ENCODE results near the gene KRTAP16-1. TPM values are rescaled to one million over a fixed set of nuclear protein-coding genes. Genes with fewer than 3 reads are reported as not detected.
A peak's percentile ranks its signal among the peaks of the same experiment; 100 is the strongest.

Gene KRTAP16-1
- polyA plus RNA-seq, 1 donor (not counting 4 experiments of a cell fraction or from before 2014, with no cell fraction given), result not detected

- Histone ChIP-seq H3K27me3 (ENCODE audit: control insufficient read depth, extremely low read depth, insufficient read depth, low read length) (no peaks in the 10 kb centered on the region), H3K9me1 (ENCODE audit: control insufficient read depth, extremely low read depth, insufficient read depth, low read length) (no peaks in the 10 kb centered on the region), H4K20me1 (ENCODE audit: control insufficient read depth, extremely low read depth, insufficient read depth, low read length) (no peaks in the 10 kb centered on the region), H3K36me3 (ENCODE audit: control insufficient read depth in 2 of 2, extremely low read depth in 1 of 2, insufficient read depth in 2 of 2, low read length in 2 of 2) (no peaks in the 10 kb centered on the region), H3K4me2 (ENCODE audit: control insufficient read depth, extremely low read depth, insufficient read depth, low read depth, low read length) (no peak overlapping the region), H3K4me1 (ENCODE audit: control insufficient read depth, extremely low read depth, insufficient read depth, low read length) (peaks cover 19% of the 10 kb centered on the region), H3K9ac (ENCODE audit: control insufficient read depth, extremely low read depth, insufficient read depth, low read length) (no peak overlapping the region), H2AFZ (ENCODE audit: control insufficient read depth, low read length) (no peak overlapping the region), H3K9me3 (ENCODE audit: control insufficient read depth, low read depth, low read length) (no peaks in the 10 kb centered on the region), H3K27ac (ENCODE audit: control insufficient read depth, insufficient read depth, low read length) (no peak overlapping the region), H3K4me3 (ENCODE audit: control insufficient read depth in 2 of 3, extremely low read depth in 1 of 3, insufficient read depth in 2 of 3, low read depth in 1 of 3, low read length in 3 of 3) (no peak overlapping the region), H3K79me2 (ENCODE audit: control insufficient read depth, insufficient read depth, low read length) (no peaks in the 10 kb centered on the region)
- no peak for FAIRE-seq
- no peak for TF ChIP-seq EZH2 (IDR thresholded peaks at IDR 0.05; ENCODE audit: low read length)
- TF ChIP-seq, protein P1, sequence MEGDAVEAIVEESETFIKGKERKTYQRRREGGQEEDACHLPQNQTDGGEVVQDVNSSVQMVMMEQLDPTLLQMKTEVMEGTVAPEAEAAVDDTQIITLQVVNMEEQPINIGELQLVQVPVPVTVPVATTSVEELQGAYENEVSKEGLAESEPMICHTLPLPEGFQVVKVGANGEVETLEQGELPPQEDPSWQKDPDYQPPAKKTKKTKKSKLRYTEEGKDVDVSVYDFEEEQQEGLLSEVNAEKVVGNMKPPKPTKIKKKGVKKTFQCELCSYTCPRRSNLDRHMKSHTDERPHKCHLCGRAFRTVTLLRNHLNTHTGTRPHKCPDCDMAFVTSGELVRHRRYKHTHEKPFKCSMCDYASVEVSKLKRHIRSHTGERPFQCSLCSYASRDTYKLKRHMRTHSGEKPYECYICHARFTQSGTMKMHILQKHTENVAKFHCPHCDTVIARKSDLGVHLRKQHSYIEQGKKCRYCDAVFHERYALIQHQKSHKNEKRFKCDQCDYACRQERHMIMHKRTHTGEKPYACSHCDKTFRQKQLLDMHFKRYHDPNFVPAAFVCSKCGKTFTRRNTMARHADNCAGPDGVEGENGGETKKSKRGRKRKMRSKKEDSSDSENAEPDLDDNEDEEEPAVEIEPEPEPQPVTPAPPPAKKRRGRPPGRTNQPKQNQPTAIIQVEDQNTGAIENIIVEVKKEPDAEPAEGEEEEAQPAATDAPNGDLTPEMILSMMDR (optimal IDR thresholded peaks at IDR 0.05 in 1 of 3, IDR thresholded peaks at IDR 0.05 in 1 of 3, conservative IDR thresholded peaks at IDR 0.05 in 1 of 3; ENCODE audit: extremely low read depth in 1 of 3, insufficient read depth in 2 of 3, low read length in 3 of 3), result no peak
- dilution Hi-C loops (cut with MboI; ENCODE audit: extremely low pct_ligation_motif_present, low sequenced_read_pairs), result no loop called here
- no peak for DNase-seq (ENCODE audit: low read depth, low spot score)
These were observed 6.1 kb downstream of the KRTAP16-1 start for GRCh38 chr17:41302981-41303380.

DNA sequence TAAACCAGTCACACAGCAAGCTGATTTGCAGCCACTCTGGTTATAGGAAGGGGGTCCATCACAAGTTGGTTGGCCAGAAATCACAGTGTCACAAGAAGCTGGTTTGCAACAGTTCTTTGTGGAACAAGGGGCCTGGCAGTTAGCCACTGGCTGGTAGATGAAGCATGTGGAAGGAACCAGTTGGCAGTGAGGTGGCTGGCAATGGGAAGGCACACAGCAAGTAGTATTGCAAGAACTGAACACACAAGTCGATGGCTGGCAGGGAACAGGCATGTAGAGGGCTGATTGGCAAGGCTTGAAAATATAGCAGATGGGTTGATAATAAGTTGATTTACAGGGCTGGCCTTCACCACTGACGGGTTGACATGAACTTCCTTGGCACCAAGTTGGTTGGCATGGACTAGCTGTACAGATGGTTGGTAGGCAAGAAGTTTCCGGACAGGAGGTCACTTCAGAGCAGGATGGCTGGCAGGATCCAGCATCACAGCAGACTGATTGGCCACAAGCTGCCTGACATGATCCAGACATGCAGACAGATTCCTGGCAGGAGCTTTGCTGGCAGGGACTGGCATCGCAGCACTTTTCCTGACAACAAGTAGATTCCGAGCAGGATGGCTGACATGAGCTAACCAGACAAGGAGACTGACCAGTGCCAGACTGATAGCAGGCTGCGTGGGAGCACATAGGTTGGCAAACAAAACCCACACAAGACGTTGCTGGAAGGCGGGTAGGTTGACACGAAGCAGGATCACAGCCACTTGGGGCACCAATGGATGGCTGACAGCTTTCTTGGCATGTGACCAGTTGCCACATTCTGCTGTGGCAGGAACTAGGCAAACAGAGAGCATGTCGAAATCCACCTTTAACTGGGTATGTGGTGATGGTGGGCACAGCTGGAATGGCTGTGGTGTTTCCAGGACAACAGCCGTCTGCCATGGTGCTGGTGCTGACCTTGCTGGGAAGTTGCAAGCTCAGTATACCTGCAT is 6.9 kb downstream of the KRTAP16-1 start, which contains the start of gene KRTAP29-1:
KRTAP29-1 (minus strand) TSS at position 936 of the 986 bp plus-strand sequence; CDS start at position 936, 0 bp downstream.
- H3K27ac ChIP-seq (ENCODE audit: control insufficient read depth, insufficient read depth, low read length), result peak within 1 kb of the TSS; percentile 21
- dilution Hi-C loops (cut with MboI; ENCODE audit: extremely low pct_ligation_motif_present, low sequenced_read_pairs), result no loop called here
- peak within 1 kb of the TSS; percentile 66 for H3K4me2 ChIP-seq (ENCODE audit: control insufficient read depth, extremely low read depth, insufficient read depth, low read depth, low read length)
- H3K36me3 ChIP-seq (ENCODE audit: control insufficient read depth in 2 of 2, extremely low read depth in 1 of 2, insufficient read depth in 2 of 2, low read length in 2 of 2), result no peaks in the 10 kb centered on the region
- no peaks in the 10 kb centered on the region for H3K79me2 ChIP-seq (ENCODE audit: control insufficient read depth, insufficient read depth, low read length)
- no peaks in the 10 kb centered on the region for H3K9me3 ChIP-seq (ENCODE audit: control insufficient read depth, low read depth, low read length)
- H3K9ac ChIP-seq (ENCODE audit: control insufficient read depth, extremely low read depth, insufficient read depth, low read length), result no peak within 1 kb of the TSS
- H2AFZ ChIP-seq (ENCODE audit: control insufficient read depth, low read length), result peak within 1 kb of the TSS; percentile 75
- H3K4me3 ChIP-seq (ENCODE audit: control insufficient read depth in 2 of 3, extremely low read depth in 1 of 3, insufficient read depth in 2 of 3, low read depth in 1 of 3, low read length in 3 of 3), result peak within 1 kb of the TSS in 2 of 3 experiments; percentile 15 to 23
- no peak for DNase-seq (ENCODE audit: low read depth, low spot score)
- H3K27me3 ChIP-seq (ENCODE audit: control insufficient read depth, extremely low read depth, insufficient read depth, low read length), result no peaks in the 10 kb centered on the region
- TF ChIP-seq, protein P1 (optimal IDR thresholded peaks at IDR 0.05 in 1 of 3, IDR thresholded peaks at IDR 0.05 in 1 of 3, conservative IDR thresholded peaks at IDR 0.05 in 1 of 3; ENCODE audit: extremely low read depth in 1 of 3, insufficient read depth in 2 of 3, low read length in 3 of 3), result no peak
- no peak for TF ChIP-seq EZH2 (IDR thresholded peaks at IDR 0.05; ENCODE audit: low read length)
- no peaks in the 10 kb centered on the region for H3K9me1 ChIP-seq (ENCODE audit: control insufficient read depth, extremely low read depth, insufficient read depth, low read length)
- H3K4me1 ChIP-seq (ENCODE audit: control insufficient read depth, extremely low read depth, insufficient read depth, low read length), result peaks cover 19% of the 10 kb centered on the region
- FAIRE-seq, result peak; percentile 73
- no peaks in the 10 kb centered on the region for H4K20me1 ChIP-seq (ENCODE audit: control insufficient read depth, extremely low read depth, insufficient read depth, low read length)

Data from keratinocyte (primary cell).